K562 (cell line): Measurements from ENCODE around the gene CMPK1. TPM values are rescaled to one million over a fixed set of nuclear protein-coding genes. Genes with fewer than 3 reads are reported as not detected.

ENCODE experiments used
- ATAC-seq: fragments of 200-7000 bp; cut with Tn5 transposase; 3 replicates; pipeline ENCODE4 v1.9.1; 2020; ENCODE audit warnings: moderate library complexity
- BruUV-seq: library from RNA; stranded (reverse); fragments of 400-500 nt; replicated peaks from 2 replicates; lab custom pipeline; 2021; lab: Mats Ljungman, UMichigan
- CTCF ChIA-PET: fragments of 300-600 bp; formaldehyde crosslinking; extraction: SDS; loops from one replicate; lab custom pipeline; 2021; ENCODE audit warnings: low intra/inter-chr PET ratio; lab: Yijun Ruan, JAX
- POLR2A ChIA-PET: fragments of 300-600, 350-650 bp; sonication (Branson Sonifier 250); formaldehyde crosslinking; extraction: SDS; loops from one replicate; lab custom pipeline; 2021; ENCODE audit warnings: antibody characterized with exemption, inconsistent platforms; lab: Yijun Ruan, JAX
- DNase-seq, 4 experiments: peaks; one replicate each; pipeline versions ENCODE4 v3.0.0 to v3.0.0-alpha.2; 2011 to 2018; ENCODE audit warnings: low spot score in 3 of 4, mixed read lengths in 3 of 4; ENCODE audit errors: extremely low read depth in 1 of 4
- FAIRE-seq: peaks from 2 replicates; lab custom pipeline; 2011; peaks lifted over from hg19 to GRCh38; lab: Jason Lieb, UNC
- H2AFZ ChIP-seq: 2 replicates; pipeline ENCODE4 v1.6.0; 2011; ENCODE audit warnings: low read depth, low read length, control low read depth, inconsistent platforms
- H3K27ac ChIP-seq: fragments of 200-600 bp; 3 replicates; pipeline ENCODE4 v1.8.0; 2011; ENCODE audit warnings: low read depth, mild to moderate bottlenecking, control low read depth, inconsistent platforms, low read length, moderate library complexity, mixed read lengths; ENCODE audit errors: extremely low read depth
- H3K27me3 ChIP-seq, 2 experiments: fragments of 300-600 bp in 1 of 2; 2 replicates in 1 of 2; 3 replicates in 1 of 2; pipeline versions ENCODE4 v1.6.0 to v1.8.0; 2011; ENCODE audit warnings: inconsistent platforms in 2 of 2, low read length in 2 of 2, mild to moderate bottlenecking in 1 of 2, mixed read lengths in 1 of 2, moderate library complexity in 1 of 2; ENCODE audit not compliant: control insufficient read depth in 2 of 2, insufficient read depth in 2 of 2
- H3K36me3 ChIP-seq: fragments of 300-600 bp; 3 replicates; pipeline ENCODE4 v1.8.0; 2011; ENCODE audit warnings: mild to moderate bottlenecking, low read length, inconsistent platforms; ENCODE audit not compliant: control insufficient read depth, insufficient read depth
- H3K4me1 ChIP-seq, 2 experiments: fragments of 200-600 bp in 1 of 2; replicated peaks in 1 of 2; 2 replicates in 1 of 2; 3 replicates in 1 of 2; pipeline versions ENCODE4 v1.5.1 to v1.8.0; 2011; ENCODE audit warnings: inconsistent platforms in 2 of 2, low read length in 2 of 2, mild to moderate bottlenecking in 1 of 2, mixed read lengths in 1 of 2, moderate library complexity in 1 of 2; ENCODE audit not compliant: control insufficient read depth in 2 of 2, insufficient read depth in 2 of 2
- H3K4me2 ChIP-seq: 2 replicates; pipeline ENCODE4 v1.6.1; 2011; ENCODE audit warnings: low read length, control low read depth, inconsistent platforms, mixed read lengths; ENCODE audit not compliant: insufficient read depth
- H3K4me3 ChIP-seq: fragments of 200-600 bp; sonication (generic), shearing (Covaris generic); 2 replicates; pipeline ENCODE4 v1.5.1; 2016; ENCODE audit warnings: control low read depth, inconsistent platforms
- H3K79me2 ChIP-seq: fragments of 200-600 bp; 3 replicates; pipeline ENCODE4 v1.8.0; 2011; ENCODE audit warnings: low read length, inconsistent platforms; ENCODE audit not compliant: control insufficient read depth, insufficient read depth
- H3K9ac ChIP-seq, 2 experiments: 2 replicates each; pipeline versions ENCODE4 v1.6.0 to v1.6.1; 2011; ENCODE audit warnings: low read depth in 2 of 2, low read length in 2 of 2, control low read depth in 1 of 2, inconsistent platforms in 1 of 2, mild to moderate bottlenecking in 1 of 2, mixed read lengths in 1 of 2; ENCODE audit not compliant: insufficient read depth in 1 of 2
- H3K9me1 ChIP-seq: one replicate; pipeline ENCODE4 v1.6.0; 2011; ENCODE audit warnings: inconsistent platforms, mild to moderate bottlenecking, low read length, moderate library complexity; ENCODE audit not compliant: control insufficient read depth, insufficient read depth
- H3K9me3 ChIP-seq: replicated peaks from 2 replicates; pipeline ENCODE4 v1.5.1; 2011; ENCODE audit warnings: low read depth, low read length, inconsistent platforms; ENCODE audit not compliant: control insufficient read depth, insufficient read depth
- H4K20me1 ChIP-seq: replicated peaks from 2 replicates; pipeline ENCODE4 v1.6.1; 2011; ENCODE audit warnings: low read length, inconsistent platforms, mixed read lengths; ENCODE audit not compliant: control insufficient read depth, insufficient read depth
- ETS2 ChIP-seq: IDR thresholded peaks from 2 replicates; pipeline ENCODE4 v1.6.1; 2016; ENCODE audit warnings: borderline replicate concordance, missing genetic modification characterization, mild to moderate bottlenecking, moderate library complexity, missing compliant biosample characterization; ENCODE audit not compliant: poor library complexity, severe bottlenecking
- HES1 ChIP-seq: fragments of 450-650 bp; IDR thresholded peaks from 2 replicates; pipeline ENCODE4 v1.6.1; 2016; ENCODE audit warnings: low read depth, mild to moderate bottlenecking, moderate library complexity
- IFI16 ChIP-seq: fragments of 250-450 bp; sonication (Bioruptor Pico); IDR thresholded peaks from 2 replicates; pipeline ENCODE4 v2.1.2; 2022; ENCODE audit warnings: mild to moderate bottlenecking, inconsistent platforms
- MXI1 ChIP-seq: IDR thresholded peaks from 2 replicates; pipeline ENCODE4 v1.6.1; 2011; ENCODE audit warnings: low read depth, mild to moderate bottlenecking, improper control_type of control experiment, low read length
- NR2C1 ChIP-seq, 2 experiments: fragments of 450-650 bp; IDR thresholded peaks; 2 replicates each; pipeline ENCODE4 v1.6.1; 2017; ENCODE audit warnings: mild to moderate bottlenecking in 2 of 2, antibody characterized with exemption in 1 of 2, inconsistent platforms in 1 of 2, missing compliant biosample characterization in 1 of 2, missing genetic modification characterization in 1 of 2
- RBM39 ChIP-seq: fragments of 200-400 bp; formaldehyde crosslinking; optimal IDR thresholded peaks from 2 replicates; pipeline ENCODE3; 2018; ENCODE audit warnings: low read depth, low read length
- RFX5 ChIP-seq: IDR thresholded peaks from 2 replicates; pipeline ENCODE4 v1.6.1; 2011; ENCODE audit warnings: low read depth, mild to moderate bottlenecking, improper control_type of control experiment, low read length
- ZNF124 ChIP-seq: sonication (generic); formaldehyde crosslinking; IDR thresholded peaks from 2 replicates; pipeline ENCODE4 v1.8.1; 2022; ENCODE audit warnings: missing genetic modification reagents
- ZNF609 ChIP-seq: sonication (generic); formaldehyde crosslinking; IDR thresholded peaks from 2 replicates; pipeline ENCODE4 v1.8.1; 2023; ENCODE audit warnings: missing genetic modification reagents, mild to moderate bottlenecking, borderline replicate concordance
- WGBS: fragments of 100-300 bp; shearing (Covaris generic); methylation state at CpG from one replicate; pipeline ENCODE4 v1.1.6; 2016; ENCODE audit warnings: low coverage, mixed read lengths; ENCODE audit not compliant: insufficient coverage; ENCODE audit errors: missing lambda C conversion rate; 5-methylcytosine and 5-hydroxymethylcytosine counted together
- in situ Hi-C: fragments of 300-500 bp; cut with MboI; formaldehyde crosslinking; loops from 4 replicates; pipeline ENCODE4 v1.15.0; 2018; ENCODE audit warnings: inconsistent platforms, mixed read lengths
- intact Hi-C: fragments of 100-400 bp; cut with micrococcal nuclease; formaldehyde crosslinking; loops from 2 replicates; pipeline ENCODE4 v1.14.2; 2022
- polyA plus RNA-seq, 8 experiments: library from polyadenylated mRNA; depleted of rRNA in 4 of 8; stranded (reverse) in 5 of 8; unstranded in 3 of 8; fragments of >200 nt; fragmentation: Nextera tagmentation in 2 of 8; fragmentation: Illumina TruSeq in 1 of 8; extraction: Ambion mirVana in 2 of 8; extraction: Trizol in 1 of 8; gene quantifications; 2 replicates each; pipeline versions ENCODE4 v1.2.1 to v1.2.3, GENCODE V29; 2011 to 2014; ENCODE audit warnings: inconsistent platforms in 1 of 8, missing spikeins in 1 of 8
- total RNA-seq, 7 experiments: library from RNA; depleted of rRNA in 6 of 7; stranded (reverse); fragments of >200 nt in 6 of 7; fragmentation: Illumina TruSeq in 2 of 7; extraction: Trizol in 2 of 7; gene quantifications; 2 replicates each; pipeline versions ENCODE4 v1.2.1 to v1.2.3, GENCODE V29; 2011 to 2021; ENCODE audit warnings: low replicate concordance in 1 of 7

The CMPK1 gene
- total and polyA plus RNA-seq, 9 of the 15 experiments (the other 6 are each of a cell fraction or from before 2014, with no cell fraction given) = 54.5 to 197 (median 116) TPM

- Histone ChIP-seq H3K4me1 (peaks cover 0 to 3% of the 10 kb centered on the region in 2 experiments; a peak in 1 of 5 replicates), H4K20me1 (0 out of 2 replicates have a peak, but pooled peaks cover 4% of the 10 kb centered on the region), H3K27ac (no peak overlapping the region), H3K4me3 (no peak overlapping the region)
- ChIA-PET CTCF (no interaction called here), POLR2A (interaction anchor here (0.7 to 1.1 kb wide), 2 partner anchors 103 to 306 kb away, joined by 3 read pairs; partner anchors contain the start of gene STIL)
- in situ Hi-C loops = no loop called here
- intact Hi-C loops = no loop called here
- WGBS = 16% methylated on average over 25 of the region's 39 CpGs
- DNase-seq (no peak), FAIRE-seq (no peak)
- TF ChIP-seq RFX5 (no peak), ETS2 (tag) (no peak), IFI16 (CRISPR knock-in tag) (no peak), MXI1 (no peak), ZNF124 (CRISPR knock-in tag) (no peak), HES1 (no peak), NR2C1 (IDR thresholded peaks at IDR 0.05) (no peak), NR2C1 (tag; IDR thresholded peaks at IDR 0.05) (no peak), ZNF609 (no peak), RBM39 (no peak)
- TF ChIP-seq, all 486 proteins: peak for 0
- no peak overlapping the region for H2AFZ ChIP-seq
- no peaks in the 10 kb centered on the region for H3K9me1 ChIP-seq
- no peak for ATAC-seq
- H3K9me3 ChIP-seq = no peaks in the 10 kb centered on the region
- BruUV-seq = no TSS peak
- H3K4me2 ChIP-seq = no peak overlapping the region
- H3K27me3 ChIP-seq = peaks cover 42 to 76% of the 10 kb centered on the region in 2 experiments
- H3K79me2 ChIP-seq = no peaks in the 10 kb centered on the region
- H3K36me3 ChIP-seq = no peaks in the 10 kb centered on the region
- no peak overlapping the region for H3K9ac ChIP-seq
Measured at GRCh38 chr1:47417170-47418044, 83.8 kb downstream of the CMPK1 start.
